Gastrocnemius medialis (tissue), 4 donors: ENCODE measurements around the gene STK17A.

Experiments used
- CTCF ChIP-seq, 5 experiments: fragments of 450-650 bp in 3 of 5; fragments of 200-600 bp in 2 of 5; sonication (generic) in 2 of 5; IDR thresholded peaks in 4 of 5; conservative IDR thresholded peaks in 1 of 5; 1 replicate in 4 of 5; 2 replicates in 1 of 5; pipeline ENCODE4 v1.5.1; 2016 to 2019; ENCODE audit warnings: antibody characterized with exemption in 5 of 5, mild to moderate bottlenecking in 3 of 5, moderate library complexity in 3 of 5
- POLR2A ChIP-seq, 2 donors: fragments of 450-650 bp; IDR thresholded peaks; one replicate each; pipeline ENCODE4 v1.6.1; 2017; ENCODE audit warnings: antibody characterized with exemption in 2 of 2, mild to moderate bottlenecking in 2 of 2, moderate library complexity in 2 of 2

GRCh38 chr7:43669286-43670081 lies 86.6 kb downstream of the STK17A start:
- no peak for TF ChIP-seq CTCF (IDR thresholded peaks at IDR 0.05 in 4 of 5, conservative IDR thresholded peaks at IDR 0.05 in 1 of 5)
- no peak for TF ChIP-seq POLR2A (IDR thresholded peaks at IDR 0.05)
